AG20443 (cell line): ENCODE data around the gene HPS1.

Source experiments
- DNase-seq: peaks from one replicate; pipeline ENCODE4 v3.0.0; 2012; ENCODE audit warnings: low spot score, mixed read lengths

The HPS1 gene

DNA sequence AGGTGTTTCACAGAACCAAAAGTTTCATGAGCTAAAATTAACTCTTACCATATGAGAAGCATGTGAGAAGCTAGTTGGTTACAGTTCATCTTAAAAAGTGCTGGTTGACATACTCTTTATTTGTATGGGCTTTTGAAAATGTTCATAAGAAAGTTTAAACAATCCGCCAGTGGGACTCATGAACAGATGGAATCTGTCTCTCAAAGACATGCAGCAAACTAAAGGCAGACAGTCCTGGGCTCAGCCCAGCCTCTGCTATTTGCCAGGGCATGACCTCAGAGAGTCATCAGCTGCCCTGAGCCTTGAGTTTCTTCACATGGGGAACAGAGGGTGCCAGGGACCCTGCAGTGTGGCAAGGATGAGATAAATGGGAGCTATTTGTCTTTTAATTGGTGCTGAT is 35.0 kb downstream of the HPS1 start:
- DNase-seq = no peak

- DNase-seq = no peak
Measured at GRCh38 chr10:98411166-98411565, 35.6 kb downstream of the HPS1 start.

DNA sequence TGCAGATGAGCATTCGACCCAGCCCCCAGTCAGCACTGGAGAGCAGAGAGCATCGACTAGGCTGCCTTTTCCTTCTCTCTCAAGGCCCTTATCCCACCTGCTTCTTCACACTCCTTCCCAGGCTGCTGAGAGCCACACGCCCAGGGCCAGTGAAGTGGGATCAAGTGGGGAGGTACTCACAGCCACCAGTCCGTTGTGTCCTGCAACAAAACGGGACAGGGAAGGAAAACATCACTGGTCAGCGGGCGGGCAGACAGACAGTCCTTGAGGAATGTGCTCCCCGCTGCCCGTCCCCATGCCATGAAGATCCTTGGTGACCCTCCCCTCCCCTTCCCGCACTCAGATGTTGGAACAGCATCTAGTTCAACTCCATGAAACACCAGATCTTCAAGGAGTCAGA is 36.0 kb downstream of the HPS1 start:
- no peak for DNase-seq

GRCh38 chr10:98410135-98410743 is 36.5 kb downstream of the HPS1 start:
- no peak for DNase-seq

DNA sequence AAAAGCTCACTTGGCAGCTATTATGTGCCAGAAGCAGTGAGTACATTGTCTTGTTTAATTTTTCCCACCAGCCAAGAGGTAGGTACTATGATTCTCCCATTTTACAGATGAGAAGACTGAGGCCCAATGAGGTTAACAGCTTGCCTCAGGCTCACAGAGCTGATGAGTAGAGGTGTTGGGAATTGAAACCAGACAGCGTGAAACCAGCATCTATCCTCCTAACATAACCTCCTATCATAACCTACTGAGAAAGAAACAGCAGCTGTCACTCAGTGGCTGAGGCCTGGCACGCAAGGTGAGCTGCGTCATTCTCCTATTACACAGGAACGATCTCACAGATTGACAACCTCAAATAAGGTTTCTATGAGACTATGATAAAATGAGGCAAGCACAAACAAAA is 37.9 kb downstream of the HPS1 start:
- no peak for DNase-seq

- DNase-seq = no peak
Measured at GRCh38 chr10:98407744-98408241, 38.9 kb downstream of the HPS1 start.

GRCh38 chr10:98407017-98407743 is 39.6 kb downstream of the HPS1 start:
- DNase-seq = no peak

- DNase-seq = no peak
Measured at GRCh38 chr10:98405422-98405821, 41.3 kb downstream of the HPS1 start.

- DNase-seq = peak; percentile 50
Measured at GRCh38 chr10:98404571-98405359, 42.0 kb downstream of the HPS1 start.

- peak; percentile 40 for DNase-seq
Measured at GRCh38 chr10:98403812-98404504, 42.8 kb downstream of the HPS1 start.

DNA sequence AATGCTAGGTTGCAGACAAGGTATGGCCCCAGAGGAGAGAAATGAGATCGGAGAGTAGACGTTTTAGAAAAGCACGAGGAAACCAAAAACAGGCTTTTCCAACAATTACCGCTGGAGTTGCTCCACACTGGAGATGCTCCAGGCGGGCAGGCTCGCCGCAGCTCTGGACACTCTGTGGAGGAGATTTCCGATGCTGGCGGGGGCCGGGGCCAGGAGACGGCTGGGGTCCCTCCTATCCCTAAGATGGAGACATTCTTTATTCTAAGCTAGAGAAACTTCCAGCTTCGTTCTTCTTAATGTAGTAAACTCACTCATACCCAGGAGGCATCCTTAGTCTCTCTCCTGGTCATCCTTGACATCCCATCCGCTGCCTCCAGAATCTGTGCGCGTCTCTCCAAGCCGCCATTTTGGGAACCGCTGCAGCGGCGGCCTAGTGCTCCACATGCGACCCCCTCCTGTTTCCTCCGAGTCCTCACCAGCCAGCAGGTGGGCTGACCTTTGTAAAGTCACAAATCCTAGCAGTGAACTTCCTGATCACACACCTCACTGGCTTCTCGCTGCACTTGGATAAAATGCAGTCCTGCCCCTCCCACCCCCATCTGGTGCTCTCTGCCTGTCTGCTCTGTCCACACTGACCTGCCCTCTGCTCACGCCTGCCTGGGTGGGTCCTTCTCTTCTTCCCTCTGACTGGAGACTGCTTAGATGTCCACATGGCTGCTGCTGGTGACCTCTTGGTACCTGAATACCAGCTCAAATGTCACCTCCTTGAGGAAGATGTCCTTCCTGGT is 43.6 kb downstream of the HPS1 start:
- DNase-seq = no peak

DNA sequence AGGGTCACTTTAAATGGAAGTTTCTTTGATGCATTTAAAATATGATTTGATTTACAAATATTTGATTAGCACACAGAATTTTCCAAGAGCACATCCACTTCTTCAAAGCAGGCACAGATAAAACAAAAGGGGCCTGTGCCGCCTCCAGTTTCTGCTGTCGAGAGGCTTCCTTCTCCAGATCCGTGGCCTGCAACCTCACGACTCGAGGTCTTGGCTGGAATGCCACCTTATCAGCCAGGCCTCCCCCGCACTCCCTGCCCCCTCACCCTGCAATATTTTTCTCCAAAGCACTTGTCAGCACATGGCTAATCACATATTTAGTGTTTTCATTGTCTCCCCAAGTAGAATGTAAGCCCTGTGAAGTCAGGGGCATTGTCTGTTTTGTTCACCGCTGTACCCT is 44.3 kb downstream of the HPS1 start:
- no peak for DNase-seq

DNA sequence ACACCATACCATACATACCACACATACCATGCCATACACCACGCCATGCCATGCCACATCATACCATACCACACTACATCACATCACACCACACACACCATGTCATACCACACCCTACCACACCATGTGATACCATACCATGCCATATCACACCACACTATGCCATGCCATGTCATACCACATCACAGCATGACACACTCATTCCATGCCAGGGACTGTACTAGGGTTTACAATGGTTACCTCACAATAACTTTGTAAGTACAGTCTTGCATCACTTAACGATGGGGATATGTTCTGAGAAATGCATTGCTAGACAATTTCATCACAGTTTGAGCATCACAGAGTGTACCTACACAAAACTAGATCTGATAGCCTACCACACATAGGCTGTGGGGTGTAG is 46.3 kb downstream of the HPS1 start:
- no peak for DNase-seq

DNA sequence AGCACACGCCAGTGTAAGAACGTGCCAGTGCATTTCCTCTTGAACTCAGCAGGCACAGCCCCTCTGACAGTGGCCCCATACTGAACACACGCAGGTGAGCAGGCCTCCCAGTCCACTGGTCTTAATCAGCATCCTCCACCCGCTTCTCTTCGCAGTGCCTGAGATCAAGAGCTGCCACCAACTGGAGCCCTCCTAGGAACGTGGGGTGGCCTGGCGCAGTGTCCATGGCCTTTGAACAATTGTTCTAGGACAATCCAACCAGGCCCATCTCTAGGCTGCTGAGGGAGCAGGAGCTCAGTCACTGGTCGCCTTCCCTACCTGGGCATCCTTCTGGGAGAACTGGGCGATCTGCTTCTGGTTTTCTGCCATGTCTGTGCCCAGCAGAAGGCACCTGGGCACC is 47.0 kb downstream of the HPS1 start:
- DNase-seq = no peak

DNA sequence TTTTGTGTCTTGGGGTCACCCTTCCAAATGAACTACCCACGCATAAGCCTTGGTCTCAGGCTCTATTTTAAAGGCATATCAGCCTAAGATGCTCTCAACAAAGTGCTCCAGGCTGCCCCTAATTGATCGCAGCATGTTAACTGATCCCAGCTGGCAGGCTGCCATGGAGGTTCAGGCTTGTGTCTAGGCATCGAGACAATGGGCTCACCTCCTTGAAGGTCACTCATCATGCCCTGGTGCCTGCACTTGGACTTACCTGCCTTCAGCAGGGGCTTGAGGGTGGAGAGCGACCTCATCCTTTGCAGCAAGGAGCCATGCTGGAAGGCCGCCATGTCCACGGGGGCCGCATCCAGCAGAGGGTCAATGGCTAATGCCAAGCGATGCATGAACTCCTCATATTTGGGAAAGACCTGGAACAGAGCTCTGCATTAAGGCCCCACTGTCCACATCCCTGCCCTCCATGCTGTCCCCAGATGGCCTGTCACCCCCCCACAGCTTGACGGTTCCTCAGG is 49.6 kb downstream of the HPS1 start:
- DNase-seq = no peak

DNA sequence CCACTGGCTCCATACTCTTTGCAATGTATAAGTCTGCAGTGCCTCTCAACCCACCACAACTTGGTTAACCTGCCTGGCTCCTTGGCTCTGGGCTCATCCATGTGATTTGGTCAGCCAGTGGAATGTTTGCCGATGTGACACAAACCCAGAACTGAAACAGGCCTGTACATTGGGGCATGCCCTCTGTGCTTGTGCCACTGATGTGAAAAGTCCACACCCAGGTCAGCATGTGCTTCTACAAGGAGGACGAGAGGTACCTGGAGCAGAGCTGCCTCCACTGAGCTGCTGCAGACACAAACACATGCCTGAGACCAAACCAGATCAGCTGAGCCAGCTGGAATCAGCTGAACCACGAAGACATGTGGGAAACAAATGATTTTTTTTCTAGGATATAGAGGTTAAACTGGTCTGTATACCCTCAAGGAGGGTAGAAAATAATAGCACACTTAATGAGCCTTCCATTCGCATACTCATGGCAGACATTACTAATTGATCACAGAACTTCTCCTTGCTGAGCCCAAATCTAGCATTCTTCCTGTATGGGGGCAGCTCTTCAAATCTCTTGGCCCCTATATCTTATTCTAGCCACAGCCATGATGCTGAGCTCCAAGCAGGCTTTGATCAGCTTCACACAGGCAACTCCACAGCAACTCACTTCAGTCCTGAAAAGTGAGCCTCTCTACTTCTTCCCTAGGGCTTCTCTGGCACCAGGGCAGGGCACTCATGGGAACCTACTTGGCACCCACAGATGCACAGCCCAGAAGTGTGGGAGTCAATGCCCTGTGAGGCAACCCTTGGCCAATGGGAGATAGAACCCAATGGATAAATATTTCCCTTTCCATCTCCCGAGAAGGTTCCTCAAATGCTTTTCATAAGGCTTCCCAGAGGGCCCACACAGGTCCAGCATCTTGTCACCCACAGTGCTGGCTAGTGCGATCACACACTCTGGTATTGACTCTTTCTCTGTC is 50.4 kb downstream of the HPS1 start:
- no peak for DNase-seq

DNA sequence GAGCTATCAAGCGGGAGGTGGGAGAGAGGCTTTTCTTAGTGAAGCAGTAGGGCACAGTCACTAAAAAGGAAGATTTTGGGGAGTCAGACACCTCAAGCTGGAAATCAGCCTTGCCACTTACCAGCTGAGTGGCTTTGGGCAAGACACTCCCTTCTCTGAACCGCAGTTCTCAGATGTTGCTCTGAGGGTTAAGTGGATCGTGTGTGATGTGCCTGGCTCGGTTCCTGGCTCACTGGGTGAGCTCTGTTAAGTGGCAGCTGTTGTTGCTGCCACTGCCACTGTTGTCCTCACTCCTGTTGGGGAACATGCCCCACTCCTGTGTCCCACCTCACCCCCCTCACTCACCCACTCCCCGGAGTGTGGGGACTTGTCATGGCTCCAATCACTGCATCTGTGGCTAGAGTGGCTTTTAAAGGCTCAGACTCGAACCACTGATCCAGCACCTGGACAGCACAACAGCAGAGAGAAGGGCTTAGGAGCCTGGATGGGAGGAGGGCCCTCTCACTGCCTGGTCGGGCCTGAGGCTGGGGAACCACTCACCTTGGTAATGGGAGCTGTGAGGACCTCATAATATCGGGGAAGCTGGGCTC is 51.8 kb downstream of the HPS1 start:
- peak; percentile 28 for DNase-seq

DNA sequence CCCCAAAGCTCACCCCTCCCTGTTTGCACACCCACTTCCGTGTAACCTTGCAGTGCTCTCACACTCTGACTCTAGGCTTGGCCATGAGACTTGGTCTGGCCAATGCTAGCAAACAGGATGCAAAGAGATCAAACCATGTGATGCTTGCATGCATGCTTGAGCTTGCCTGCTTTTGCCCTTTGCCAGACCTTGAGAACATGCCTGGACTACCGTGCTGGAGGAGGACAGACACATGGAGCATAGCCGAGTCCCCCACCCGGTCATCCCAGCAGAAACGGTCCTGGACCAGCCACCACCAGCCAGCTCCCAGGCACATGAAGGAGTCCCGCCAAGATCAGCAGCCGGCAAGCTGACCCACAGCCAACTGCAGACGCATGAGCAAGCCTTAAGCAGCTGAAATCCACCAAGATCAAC is 55.1 kb downstream of the HPS1 start:
- DNase-seq = peak; percentile 49

GRCh38 chr10:98391065-98391464 is 55.7 kb downstream of the HPS1 start:
- DNase-seq = no peak

DNA sequence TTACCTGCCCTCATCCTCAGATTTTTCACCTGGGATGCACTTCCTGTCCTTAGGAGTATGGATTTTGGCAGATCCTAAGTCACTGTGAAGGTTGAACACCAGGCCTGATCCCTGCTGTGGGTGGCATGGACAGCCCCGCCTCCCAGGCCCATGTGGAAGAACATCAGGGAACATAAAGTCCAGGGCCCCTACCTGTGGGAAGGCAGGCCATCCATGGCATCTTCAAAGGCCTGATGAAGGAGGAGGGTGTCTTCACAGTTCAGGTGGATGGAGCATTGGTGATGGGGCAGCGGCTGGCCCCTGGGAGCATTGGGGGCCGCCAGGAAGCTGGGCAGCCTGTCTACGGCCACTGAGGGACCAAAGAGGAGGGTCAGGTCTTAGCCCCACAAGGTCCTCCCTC is 56.3 kb downstream of the HPS1 start:
- DNase-seq = no peak
